H9 (cell line): Measurements from ENCODE around the gene FRMD4B. TPM values are rescaled to one million over a fixed set of nuclear protein-coding genes. Genes with fewer than 3 reads are reported as not detected.

Experiments
- DNase-seq: peaks from one replicate; pipeline ENCODE4 v3.0.0-alpha.2; 2017
- H2AFZ ChIP-seq: one replicate; pipeline ENCODE4 v1.6.1; 2013; ENCODE audit warnings: mild to moderate bottlenecking, low read length, control low read depth, moderate library complexity
- H2AK5ac ChIP-seq: 2 replicates; pipeline ENCODE4 v1.6.1; 2013; ENCODE audit warnings: low read length, control low read depth, mixed read lengths; ENCODE audit not compliant: insufficient read length
- H2BK120ac ChIP-seq: one replicate; pipeline ENCODE4 v1.6.1; 2013; ENCODE audit warnings: low read depth, mild to moderate bottlenecking, low read length, control low read depth, inconsistent platforms; ENCODE audit not compliant: poor library complexity, severe bottlenecking
- H2BK12ac ChIP-seq: 2 replicates; pipeline ENCODE4 v1.6.1; 2013; ENCODE audit warnings: low read length, control low read depth, mixed read lengths, low read depth; ENCODE audit not compliant: insufficient read length
- H2BK15ac ChIP-seq: 2 replicates; pipeline ENCODE4 v1.6.1; 2013; ENCODE audit warnings: low read depth, low read length, control low read depth
- H2BK20ac ChIP-seq: one replicate; pipeline ENCODE4 v1.6.1; 2013; ENCODE audit warnings: low read depth, mild to moderate bottlenecking, low read length, control low read depth, inconsistent platforms; ENCODE audit not compliant: poor library complexity, severe bottlenecking
- H2BK5ac ChIP-seq: 2 replicates; pipeline ENCODE4 v1.6.1; 2013; ENCODE audit warnings: low read length, control low read depth, mixed read lengths; ENCODE audit not compliant: insufficient read length
- H3K14ac ChIP-seq: 2 replicates; pipeline ENCODE4 v1.6.1; 2013; ENCODE audit warnings: low read length, control low read depth; ENCODE audit not compliant: insufficient read depth
- H3K18ac ChIP-seq: 2 replicates; pipeline ENCODE4 v1.6.1; 2013; ENCODE audit warnings: low read depth, mild to moderate bottlenecking, mixed read lengths, low read length, control low read depth; ENCODE audit not compliant: insufficient read length
- H3K23ac ChIP-seq: 2 replicates; pipeline ENCODE4 v1.6.1; 2013; ENCODE audit warnings: low read length, control low read depth, mixed read lengths, low read depth; ENCODE audit not compliant: insufficient read length
- H3K23me2 ChIP-seq: 2 replicates; pipeline ENCODE4 v1.6.1; 2013; ENCODE audit warnings: low read depth, mild to moderate bottlenecking, mixed read lengths, low read length, control low read depth; ENCODE audit not compliant: insufficient read length, poor library complexity, severe bottlenecking
- H3K27ac ChIP-seq: 2 replicates; pipeline ENCODE4 v1.5.1; 2013; ENCODE audit warnings: low read length, control low read depth, mixed read lengths, low read depth; ENCODE audit not compliant: insufficient read length
- H3K27me3 ChIP-seq: 2 replicates; pipeline ENCODE4 v1.6.1; 2013; ENCODE audit warnings: low read length, control low read depth, inconsistent platforms; ENCODE audit not compliant: insufficient read depth
- H3K4ac ChIP-seq: 2 replicates; pipeline ENCODE4 v1.6.1; 2013; ENCODE audit warnings: low read depth, mild to moderate bottlenecking, control low read depth, inconsistent platforms, low read length, moderate library complexity
- H3K4me1 ChIP-seq: 2 replicates; pipeline ENCODE4 v1.6.1; 2013; ENCODE audit warnings: low read length, control low read depth, inconsistent platforms; ENCODE audit not compliant: insufficient read depth
- H3K4me2 ChIP-seq: 2 replicates; pipeline ENCODE4 v1.6.1; 2013; ENCODE audit warnings: low read length, control low read depth, mixed read lengths; ENCODE audit not compliant: insufficient read length, insufficient read depth
- H3K56ac ChIP-seq: 2 replicates; pipeline ENCODE4 v1.6.1; 2013; ENCODE audit warnings: low read depth, mild to moderate bottlenecking, mixed read lengths, low read length, control low read depth; ENCODE audit not compliant: insufficient read length
- H3K79me1 ChIP-seq: 2 replicates; pipeline ENCODE4 v1.6.1; 2013; ENCODE audit warnings: low read depth, mild to moderate bottlenecking, moderate library complexity, low read length, control low read depth, inconsistent platforms; ENCODE audit not compliant: insufficient read depth, poor library complexity, severe bottlenecking
- H3K79me2 ChIP-seq: 2 replicates; pipeline ENCODE4 v1.6.1; 2013; ENCODE audit warnings: low read length, control low read depth, inconsistent platforms; ENCODE audit not compliant: insufficient read depth
- H3K9ac ChIP-seq: 2 replicates; pipeline ENCODE4 v1.6.1; 2013; ENCODE audit warnings: low read length, control low read depth, mixed read lengths; ENCODE audit not compliant: insufficient read length; ENCODE audit errors: extremely low read depth
- H3K9me3 ChIP-seq: one replicate; pipeline ENCODE4 v1.6.1; 2013; ENCODE audit warnings: low read depth, low read length, inconsistent platforms; ENCODE audit not compliant: control insufficient read depth
- H3T11ph ChIP-seq: one replicate; pipeline ENCODE4 v1.6.1; 2013; ENCODE audit warnings: mild to moderate bottlenecking, low read length, control low read depth, inconsistent platforms
- H4K20me1 ChIP-seq: one replicate; pipeline ENCODE4 v1.6.1; 2013; ENCODE audit not compliant: control insufficient read depth, insufficient read length, insufficient read depth
- H4K5ac ChIP-seq: 2 replicates; pipeline ENCODE4 v1.6.1; 2013; ENCODE audit warnings: low read depth, mild to moderate bottlenecking, mixed read lengths, low read length, control low read depth; ENCODE audit not compliant: insufficient read length
- H4K8ac ChIP-seq: replicated peaks from 2 replicates; pipeline ENCODE4 v1.6.1; 2013; ENCODE audit warnings: low read length, control low read depth, mixed read lengths, low read depth; ENCODE audit not compliant: insufficient read length
- H4K91ac ChIP-seq: 2 replicates; pipeline ENCODE4 v1.6.1; 2013; ENCODE audit warnings: low read depth, mild to moderate bottlenecking, moderate library complexity, mixed read lengths, low read length, control low read depth; ENCODE audit not compliant: insufficient read length
- H3K27ac Mint-ChIP-seq, 3 experiments: 2 replicates in 2 of 3; 3 replicates in 1 of 3; pipeline ENCODE4 v1.8.0; 2020 to 2021; ENCODE audit warnings: mixed read lengths in 3 of 3, mild to moderate bottlenecking in 1 of 3, moderate library complexity in 1 of 3
- H3K27me3 Mint-ChIP-seq: 2 replicates; pipeline ENCODE4 v1.8.0; 2021; ENCODE audit warnings: low read depth, mild to moderate bottlenecking, moderate library complexity, mixed read lengths
- H3K36me3 Mint-ChIP-seq, 3 experiments: 2 replicates in 2 of 3; 3 replicates in 1 of 3; pipeline ENCODE4 v1.8.0; 2020 to 2021; ENCODE audit warnings: low read depth in 3 of 3, mixed read lengths in 3 of 3; ENCODE audit not compliant: insufficient read depth in 1 of 3
- H3K4me1 Mint-ChIP-seq, 2 experiments: 2 replicates each; pipeline ENCODE4 v1.8.0; 2020; ENCODE audit warnings: mixed read lengths in 2 of 2
- H3K4me3 Mint-ChIP-seq, 2 experiments: 2 replicates in 1 of 2; 3 replicates in 1 of 2; pipeline ENCODE4 v1.8.0; 2020 to 2021; ENCODE audit warnings: mild to moderate bottlenecking in 2 of 2, mixed read lengths in 2 of 2, moderate library complexity in 1 of 2
- H3K9me3 Mint-ChIP-seq, 2 experiments: 2 replicates in 1 of 2; 3 replicates in 1 of 2; pipeline ENCODE4 v1.8.0; 2020; ENCODE audit warnings: mild to moderate bottlenecking in 2 of 2, mixed read lengths in 2 of 2, moderate library complexity in 1 of 2
- WGBS: extraction: QIAGEN DNeasy Blood & Tissue Kit; methylation state at CpG from one replicate; pipeline ENCODE4 v1.1.7; 2013; ENCODE audit warnings: missing lambda C conversion rate, low lambda C conversion rate, mixed read lengths; ENCODE audit not compliant: insufficient read length; ENCODE audit errors: extremely low coverage; 5-methylcytosine and 5-hydroxymethylcytosine counted together
- total RNA-seq: library from RNA; stranded (reverse); gene quantifications from 2 replicates; pipeline ENCODE4 v1.2.1, GENCODE V29; 2021
- TF ChIP-seq, protein P1 (sequence below): fragments of 200-600 bp; sonication (generic); conservative IDR thresholded peaks from 3 replicates; pipeline ENCODE4 v1.8.0; 2021; ENCODE audit warnings: antibody characterized with exemption, mild to moderate bottlenecking

The FRMD4B gene
- total RNA-seq, 1 experiment from 2014 or later: 3.4 TPM

DNA sequence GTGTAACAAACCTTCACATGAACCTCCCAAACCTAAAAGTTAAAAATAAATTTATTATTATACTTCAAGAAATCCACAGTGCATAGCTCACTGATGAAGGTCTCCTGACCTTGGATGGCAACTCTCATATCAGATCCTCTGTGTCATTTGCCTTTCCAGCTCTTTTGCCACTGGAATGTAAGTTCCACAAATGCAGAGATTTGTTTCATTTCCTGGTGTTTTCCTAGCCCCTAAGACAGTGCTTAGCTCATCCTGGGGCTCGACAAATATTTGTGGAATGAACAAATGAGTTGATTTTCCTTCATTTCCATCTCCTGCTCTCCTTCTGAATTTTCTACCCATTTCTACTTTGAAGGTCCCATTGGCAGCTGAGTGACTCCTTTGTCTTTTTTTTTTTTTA, 56.0 kb downstream of the FRMD4B start:
- no peak overlapping the region for H2BK120ac ChIP-seq
- no peaks in the 10 kb centered on the region for H3K79me2 ChIP-seq
- no peaks in the 10 kb centered on the region for H3K79me1 ChIP-seq
- H2AFZ ChIP-seq: no peak overlapping the region
- H3T11ph ChIP-seq: no peak overlapping the region
- H3K9ac ChIP-seq: no peak overlapping the region
- DNase-seq: no peak
- H4K5ac ChIP-seq: no peak overlapping the region
- Mint-ChIP-seq H3K4me3 (no peak overlapping the region), H3K27me3 (no peaks in the 10 kb centered on the region), H3K36me3 (no peaks in the 10 kb centered on the region), H3K4me1 (peaks cover 0 to 4% of the 10 kb centered on the region in 2 experiments; a peak in 2 of 4 replicates), H3K9me3 (no peaks in the 10 kb centered on the region), H3K27ac (no peak overlapping the region)
- H4K8ac ChIP-seq: no peak overlapping the region
- H3K4me1 ChIP-seq: no peaks in the 10 kb centered on the region
- no peak overlapping the region for H2BK5ac ChIP-seq
- no peak overlapping the region for H3K14ac ChIP-seq
- no peak overlapping the region for H3K27ac ChIP-seq
- no peak overlapping the region for H2BK15ac ChIP-seq
- H3K23me2 ChIP-seq: no peaks in the 10 kb centered on the region
- H2BK20ac ChIP-seq: no peak overlapping the region
- H3K23ac ChIP-seq: no peak overlapping the region
- H3K18ac ChIP-seq: no peak overlapping the region
- no peaks in the 10 kb centered on the region for H3K27me3 ChIP-seq
- H3K4me2 ChIP-seq: no peak overlapping the region
- no peaks in the 10 kb centered on the region for H4K20me1 ChIP-seq
- WGBS: no CpG with 5 or more reads among the region's 1 CpG
- no peak overlapping the region for H3K4ac ChIP-seq
- no peak overlapping the region for H4K91ac ChIP-seq
- TF ChIP-seq, protein P1, sequence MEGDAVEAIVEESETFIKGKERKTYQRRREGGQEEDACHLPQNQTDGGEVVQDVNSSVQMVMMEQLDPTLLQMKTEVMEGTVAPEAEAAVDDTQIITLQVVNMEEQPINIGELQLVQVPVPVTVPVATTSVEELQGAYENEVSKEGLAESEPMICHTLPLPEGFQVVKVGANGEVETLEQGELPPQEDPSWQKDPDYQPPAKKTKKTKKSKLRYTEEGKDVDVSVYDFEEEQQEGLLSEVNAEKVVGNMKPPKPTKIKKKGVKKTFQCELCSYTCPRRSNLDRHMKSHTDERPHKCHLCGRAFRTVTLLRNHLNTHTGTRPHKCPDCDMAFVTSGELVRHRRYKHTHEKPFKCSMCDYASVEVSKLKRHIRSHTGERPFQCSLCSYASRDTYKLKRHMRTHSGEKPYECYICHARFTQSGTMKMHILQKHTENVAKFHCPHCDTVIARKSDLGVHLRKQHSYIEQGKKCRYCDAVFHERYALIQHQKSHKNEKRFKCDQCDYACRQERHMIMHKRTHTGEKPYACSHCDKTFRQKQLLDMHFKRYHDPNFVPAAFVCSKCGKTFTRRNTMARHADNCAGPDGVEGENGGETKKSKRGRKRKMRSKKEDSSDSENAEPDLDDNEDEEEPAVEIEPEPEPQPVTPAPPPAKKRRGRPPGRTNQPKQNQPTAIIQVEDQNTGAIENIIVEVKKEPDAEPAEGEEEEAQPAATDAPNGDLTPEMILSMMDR: no peak
- no peak overlapping the region for H2AK5ac ChIP-seq
- H3K9me3 ChIP-seq: no peaks in the 10 kb centered on the region
- no peak overlapping the region for H3K56ac ChIP-seq
- H2BK12ac ChIP-seq: no peak overlapping the region
